IMR-90 (cell line): ENCODE data around the gene GGN. TPM values are rescaled to one million over a fixed set of nuclear protein-coding genes. Genes with fewer than 3 reads are reported as not detected.

Experiments
- ATAC-seq: fragments of 200-7000 bp; cut with Tn5 transposase; 2 replicates; pipeline ENCODE4 v1.9.1; 2020; ENCODE audit warnings: low read depth, mild to moderate bottlenecking, moderate library complexity
- BruUV-seq: library from RNA; stranded (reverse); fragments of 400-500 nt; replicated peaks from 2 replicates; lab custom pipeline; 2021; lab: Mats Ljungman, UMichigan
- CTCF ChIA-PET: fragments of 300-600 bp; formaldehyde crosslinking; extraction: SDS; loops from one replicate; lab custom pipeline; 2021; ENCODE audit warnings: antibody characterized with exemption; lab: Yijun Ruan, JAX
- POLR2A ChIA-PET: fragments of 300-600 bp; sonication (Branson Sonifier 250); formaldehyde crosslinking; loops from one replicate; lab custom pipeline; 2022; ENCODE audit warnings: antibody characterized with exemption; ENCODE audit not compliant: unreplicated experiment; lab: Charles Lee
- DNase-seq: peaks from one replicate; pipeline ENCODE4 v3.0.0; 2013
- H2AFZ ChIP-seq: replicated peaks from 2 replicates; pipeline ENCODE3; 2013; ENCODE audit warnings: low read length, mild to moderate bottlenecking; ENCODE audit not compliant: poor library complexity
- H2AK5ac ChIP-seq: 2 replicates; pipeline ENCODE4 v1.6.1; 2013; ENCODE audit warnings: low read depth, low read length, inconsistent platforms
- H2AK9ac ChIP-seq: replicated peaks from 2 replicates; pipeline ENCODE3; 2013; ENCODE audit warnings: mild to moderate bottlenecking, low read depth, low read length, moderate library complexity; ENCODE audit not compliant: poor library complexity
- H2BK120ac ChIP-seq: 2 replicates; pipeline ENCODE4 v1.6.1; 2013; ENCODE audit warnings: low read depth, low read length, inconsistent platforms
- H2BK15ac ChIP-seq: 3 replicates; pipeline ENCODE4 v1.6.1; 2013; ENCODE audit warnings: low read depth, low read length, inconsistent platforms
- H2BK20ac ChIP-seq: 2 replicates; pipeline ENCODE4 v1.6.1; 2013; ENCODE audit warnings: low read depth, mild to moderate bottlenecking, inconsistent platforms, low read length, moderate library complexity
- H2BK5ac ChIP-seq: 2 replicates; pipeline ENCODE4 v1.6.1; 2013; ENCODE audit warnings: mild to moderate bottlenecking, low read depth, low read length, inconsistent platforms; ENCODE audit not compliant: poor library complexity, severe bottlenecking
- H3K14ac ChIP-seq: replicated peaks from 2 replicates; pipeline ENCODE4 v1.6.1; 2013; ENCODE audit warnings: low read depth, low read length, inconsistent platforms
- H3K18ac ChIP-seq: 2 replicates; pipeline ENCODE4 v1.6.1; 2013; ENCODE audit warnings: low read depth, low read length, control low read depth
- H3K23ac ChIP-seq: 2 replicates; pipeline ENCODE4 v1.6.1; 2013; ENCODE audit warnings: low read depth, low read length, inconsistent platforms
- H3K27ac ChIP-seq: 2 replicates; pipeline ENCODE4 v1.5.1; 2013; ENCODE audit warnings: mild to moderate bottlenecking, control low read depth, low read length; ENCODE audit not compliant: insufficient read depth
- H3K27me3 ChIP-seq: 2 replicates; pipeline ENCODE4 v1.6.1; 2013; ENCODE audit warnings: low read length; ENCODE audit not compliant: control insufficient read depth, insufficient read depth
- H3K36me3 ChIP-seq: 2 replicates; pipeline ENCODE4 v1.6.1; 2013; ENCODE audit warnings: low read length, mixed read lengths; ENCODE audit not compliant: control insufficient read depth, insufficient read depth
- H3K4ac ChIP-seq: 2 replicates; pipeline ENCODE4 v1.6.1; 2013; ENCODE audit warnings: low read depth, low read length, inconsistent platforms
- H3K4me1 ChIP-seq: 2 replicates; pipeline ENCODE4 v1.6.1; 2013; ENCODE audit warnings: low read length, mixed read lengths; ENCODE audit not compliant: control insufficient read depth, insufficient read depth
- H3K4me2 ChIP-seq: 2 replicates; pipeline ENCODE4 v1.6.1; 2013; ENCODE audit warnings: low read depth, mild to moderate bottlenecking, control low read depth, low read length, moderate library complexity
- H3K4me3 ChIP-seq: 2 replicates; pipeline ENCODE4 v1.5.1; 2013; ENCODE audit warnings: low read depth, mild to moderate bottlenecking, control low read depth, low read length, moderate library complexity; ENCODE audit not compliant: insufficient read depth
- H3K56ac ChIP-seq: 2 replicates; pipeline ENCODE4 v1.6.1; 2013; ENCODE audit warnings: low read length, inconsistent platforms; ENCODE audit not compliant: insufficient read depth; ENCODE audit errors: extremely low read depth
- H3K79me1 ChIP-seq, 2 experiments: 2 replicates each; pipeline ENCODE4 v1.6.1; 2013; ENCODE audit warnings: low read length in 2 of 2, inconsistent platforms in 1 of 2, low read depth in 1 of 2
- H3K9ac ChIP-seq: 2 replicates; pipeline ENCODE4 v1.6.1; 2013; ENCODE audit warnings: low read depth, low read length, control low read depth
- H3K9me1 ChIP-seq: 2 replicates; pipeline ENCODE4 v1.6.1; 2013; ENCODE audit warnings: low read length, inconsistent platforms; ENCODE audit not compliant: insufficient read depth
- H3K9me3 ChIP-seq: 2 replicates; pipeline ENCODE4 v1.6.1; 2013; ENCODE audit warnings: low read length; ENCODE audit not compliant: control insufficient read depth, insufficient read depth
- H4K20me1 ChIP-seq: 2 replicates; pipeline ENCODE4 v1.6.1; 2013; ENCODE audit warnings: low read length, inconsistent platforms; ENCODE audit not compliant: insufficient read depth
- H4K5ac ChIP-seq: 2 replicates; pipeline ENCODE4 v1.6.1; 2013; ENCODE audit warnings: mild to moderate bottlenecking, low read depth, low read length, control low read depth
- H4K8ac ChIP-seq, 2 experiments: 2 replicates each; pipeline ENCODE4 v1.6.1; 2013; ENCODE audit warnings: low read depth in 2 of 2, low read length in 2 of 2, control low read depth in 1 of 2, inconsistent platforms in 1 of 2
- H4K91ac ChIP-seq: 2 replicates; pipeline ENCODE4 v1.6.1; 2013; ENCODE audit warnings: low read depth, low read length, inconsistent platforms; ENCODE audit not compliant: insufficient read depth
- CHD1 ChIP-seq: IDR thresholded peaks from 2 replicates; pipeline ENCODE4 v1.6.1; 2012; ENCODE audit warnings: low read depth, low read length, improper control_type of control experiment
- POLR2A ChIP-seq: IDR thresholded peaks from 2 replicates; pipeline ENCODE4 v1.6.1; 2012; ENCODE audit warnings: mild to moderate bottlenecking, low read depth, low read length
- RAD21 ChIP-seq: IDR thresholded peaks from 2 replicates; pipeline ENCODE4 v1.6.1; 2012; ENCODE audit warnings: low read length, improper control_type of control experiment
- SMC3 ChIP-seq: fragments of 150-350 bp; IDR thresholded peaks from 2 replicates; pipeline ENCODE4 v1.6.1; 2016; ENCODE audit warnings: low read depth, mild to moderate bottlenecking, antibody characterized with exemption, low read length, moderate library complexity
- WGBS, 2 experiments: methylation state at CpG; one replicate each; pipeline versions ENCODE4 v1.1.5 to v1.1.7; 2013; ENCODE audit warnings: missing lambda C conversion rate in 2 of 2; ENCODE audit not compliant: insufficient read length in 1 of 2; ENCODE audit errors: extremely low coverage in 2 of 2; 5-methylcytosine and 5-hydroxymethylcytosine counted together
- dilution Hi-C: fragments of 300-500 bp; cut with HindIII; formaldehyde crosslinking; loops from one replicate; pipeline ENCODE4 v1.14.3; 2018; ENCODE audit warnings: low sequenced_read_pairs; ENCODE audit not compliant: unreplicated experiment
- in situ Hi-C: fragments of 300-500 bp; cut with MboI; formaldehyde crosslinking; loops from 3 replicates; pipeline ENCODE4 v1.14.3; 2019; ENCODE audit warnings: low sequenced_read_pairs, inconsistent platforms, mixed read lengths
- intact Hi-C: fragments of 100-400 bp; cut with micrococcal nuclease; formaldehyde crosslinking; loops from 2 replicates; pipeline ENCODE4 v1.10.0; 2022
- polyA plus RNA-seq, 3 experiments: library from polyadenylated mRNA; depleted of rRNA; stranded (reverse); fragments of >200 nt; gene quantifications; 2 replicates each; pipeline ENCODE4 v1.2.3, GENCODE V29; 2012; ENCODE audit warnings: low replicate concordance in 1 of 3
- total RNA-seq: library from RNA; depleted of rRNA; stranded (reverse); fragments of >200 nt; gene quantifications from 2 replicates; pipeline ENCODE4 v1.2.3, GENCODE V29; 2012

GGN gene
- total and polyA plus RNA-seq, 2 of the 4 experiments (the other 2 are of a cell fraction) = under 0.01 to 0.65 TPM

- 0 out of 2 replicates have a peak, but pooled peaks cover 3% of the 10 kb centered on the region for H3K9me1 ChIP-seq
- H3K4me2 ChIP-seq = peak overlapping the region; percentile 96
- H2BK15ac ChIP-seq = no peak overlapping the region
- POLR2A ChIA-PET = interaction anchor here (0.6 to 0.7 kb wide), 3 partner anchors 13 to 707 kb away, joined by 3 to 6 read pairs (median 4); no protein-coding TSS in a partner anchor
- no peak overlapping the region for H2BK120ac ChIP-seq
- no peak overlapping the region for H4K5ac ChIP-seq
- dilution Hi-C loops (no loop called here), in situ Hi-C loops (loop anchor here (25.0 kb wide), 1 partner anchor 535 kb away; the partner anchor contains the start of genes MRPS12 and SARS2), intact Hi-C loops (loop anchor here (2.0 kb wide), 1 partner anchor 216 kb away; the partner anchor contains the start of gene EIF3K)
- H4K20me1 ChIP-seq = no peaks in the 10 kb centered on the region
- no peaks in the 10 kb centered on the region for H3K4me1 ChIP-seq
- peak overlapping the region in 1 of 2 experiments; percentile 64; a peak in 2 of 4 replicates for H4K8ac ChIP-seq
- H3K56ac ChIP-seq = no peak overlapping the region
- no peak overlapping the region for H2AK5ac ChIP-seq
- no peak overlapping the region; the same call in 1 of the 2 replicates for H3K14ac ChIP-seq
- peak overlapping the region; percentile 18; the same call in 1 of the 2 replicates for H3K9ac ChIP-seq
- no peak for DNase-seq
- H2AFZ ChIP-seq = peak overlapping the region; percentile 93
- ATAC-seq = peak; percentile 3
- BruUV-seq = no TSS peak
- no peak overlapping the region for H4K91ac ChIP-seq
- peak overlapping the region; percentile 52 for H3K4me3 ChIP-seq
- peaks cover 6 to 12% of the 10 kb centered on the region in 2 experiments; a peak in 3 of 4 replicates for H3K79me1 ChIP-seq
- H3K36me3 ChIP-seq = peaks cover 11% of the 10 kb centered on the region; the same call in 1 of the 2 replicates
- no peaks in the 10 kb centered on the region for H3K27me3 ChIP-seq
- no peak overlapping the region for H3K4ac ChIP-seq
- TF ChIP-seq RAD21 = no peak
- TF ChIP-seq SMC3 = no peak
- TF ChIP-seq POLR2A = 0 out of 2 replicates have a peak, but pooled peaks have one; percentile 37
- no peak for TF ChIP-seq CHD1
- no peak overlapping the region for H3K27ac ChIP-seq
- H2AK9ac ChIP-seq = no peak overlapping the region
- no peak overlapping the region for H3K23ac ChIP-seq
- CTCF ChIA-PET = interaction anchor here (0.5 to 1.9 kb wide), 13 partner anchors 10 to 528 kb away, joined by 3 to 10 read pairs (median 3); partner anchors contain the start of genes GGN, MRPS12, PSMD8 and SARS2
- H2BK5ac ChIP-seq = no peak overlapping the region
- no peak overlapping the region for H2BK20ac ChIP-seq
- no peaks in the 10 kb centered on the region for H3K9me3 ChIP-seq
- 0% methylated on average over 5 of the region's 18 CpGs; no CpG with 5 or more reads in 1 of the 2 experiments for WGBS, 2 experiments
- H3K18ac ChIP-seq = no peak overlapping the region
Observed at GRCh38 chr19:38402623-38402966, 14.8 kb upstream of the GGN start.
